WTC11 (cell line): Measurements from ENCODE around the gene HNRNPA0. TPM values are rescaled to one million over a fixed set of nuclear protein-coding genes. Genes with fewer than 3 reads are reported as not detected.

Source experiments
- ATAC-seq: fragments of 200-7000 bp; cut with Tn5 transposase; 2 replicates; pipeline ENCODE4 v1.10.0; 2021; ENCODE audit warnings: mild to moderate bottlenecking, moderate library complexity
- CTCF ChIA-PET: fragments of 300-600 bp; sonication (Branson Sonifier 250); formaldehyde crosslinking; loops from one replicate; lab custom pipeline; 2021; ENCODE audit warnings: antibody characterized with exemption; lab: Charles Lee
- POLR2A ChIA-PET: fragments of 350-600 bp; sonication (Branson Sonifier 250); formaldehyde crosslinking; loops from one replicate; lab custom pipeline; 2021; ENCODE audit warnings: antibody characterized with exemption; lab: Charles Lee
- DNase-seq: peaks from one replicate; pipeline ENCODE4 v3.0.0; 2021; ENCODE audit warnings: low spot score
- H3K27ac Mint-ChIP-seq: 2 replicates; pipeline ENCODE4 v1.8.0; 2021; ENCODE audit warnings: mixed read lengths
- H3K27me3 Mint-ChIP-seq: 2 replicates; pipeline ENCODE4 v1.8.0; 2021; ENCODE audit warnings: low read depth, mild to moderate bottlenecking, moderate library complexity, mixed read lengths
- H3K36me3 Mint-ChIP-seq: 2 replicates; pipeline ENCODE4 v1.8.0; 2021; ENCODE audit warnings: mixed read lengths
- H3K4me1 Mint-ChIP-seq: 2 replicates; pipeline ENCODE4 v1.8.0; 2022; ENCODE audit warnings: mixed read lengths
- H3K4me3 Mint-ChIP-seq: 2 replicates; pipeline ENCODE4 v1.8.0; 2021; ENCODE audit warnings: mild to moderate bottlenecking, moderate library complexity, mixed read lengths
- H3K9me3 Mint-ChIP-seq: 2 replicates; pipeline ENCODE4 v1.8.0; 2021; ENCODE audit warnings: mixed read lengths
- AR ChIP-seq: fragments of 250-450 bp; sonication (Bioruptor Pico); IDR thresholded peaks from 2 replicates; pipeline ENCODE4 v1.9.0; 2021; ENCODE audit warnings: mild to moderate bottlenecking
- CREB1 ChIP-seq: sonication (generic); formaldehyde crosslinking; IDR thresholded peaks from 2 replicates; pipeline ENCODE4 v1.8.0; 2023; ENCODE audit warnings: mild to moderate bottlenecking, missing genetic modification reagents
- CREM ChIP-seq: sonication (generic); formaldehyde crosslinking; IDR thresholded peaks from 2 replicates; pipeline ENCODE4 v1.8.1; 2022; ENCODE audit warnings: mild to moderate bottlenecking, missing genetic modification reagents, moderate library complexity
- CTCF ChIP-seq: fragments of 200-600 bp; IDR thresholded peaks from 2 replicates; pipeline ENCODE4 v1.8.0; 2022; ENCODE audit warnings: antibody characterized with exemption
- GRHL2 ChIP-seq: fragments of 250-450 bp; sonication (Bioruptor Pico); IDR thresholded peaks from 2 replicates; pipeline ENCODE4 v1.8.0; 2022; ENCODE audit warnings: mild to moderate bottlenecking, moderate library complexity; ENCODE audit not compliant: insufficient replicate concordance, severe bottlenecking
- GTF2I ChIP-seq: fragments of 250-450 bp; sonication (Bioruptor Pico); conservative IDR thresholded peaks from 2 replicates; pipeline ENCODE4 v1.4.0; 2021; ENCODE audit warnings: mild to moderate bottlenecking
- IRF1 ChIP-seq: sonication (generic); formaldehyde crosslinking; IDR thresholded peaks from 2 replicates; pipeline ENCODE4 v1.8.0; 2023; ENCODE audit warnings: missing genetic modification reagents
- NR3C1 ChIP-seq: sonication (generic); formaldehyde crosslinking; conservative IDR thresholded peaks from 2 replicates; pipeline ENCODE4 v1.8.1; 2023; ENCODE audit warnings: low read depth, mild to moderate bottlenecking, missing genetic modification reagents
- SMAD3 ChIP-seq: sonication (generic); formaldehyde crosslinking; IDR thresholded peaks from 2 replicates; pipeline ENCODE4 v1.8.0; 2022; ENCODE audit warnings: missing genetic modification reagents, mild to moderate bottlenecking, borderline replicate concordance
- SOX15 ChIP-seq: fragments of 250-450 bp; sonication (Bioruptor Pico); IDR thresholded peaks from 2 replicates; pipeline ENCODE4 v1.9.0; 2021; ENCODE audit warnings: mild to moderate bottlenecking
- TCF7 ChIP-seq: sonication (generic); formaldehyde crosslinking; IDR thresholded peaks from 2 replicates; pipeline ENCODE4 v1.8.0; 2022; ENCODE audit warnings: mild to moderate bottlenecking, low read depth, missing genetic modification reagents, moderate library complexity
- ZBTB21 ChIP-seq: sonication (generic); formaldehyde crosslinking; IDR thresholded peaks from 2 replicates; pipeline ENCODE4 v1.8.1; 2023; ENCODE audit warnings: mild to moderate bottlenecking, missing genetic modification reagents, borderline replicate concordance
- ZMAT4 ChIP-seq: fragments of 250-450 bp; sonication (Bioruptor Pico); IDR thresholded peaks from 2 replicates; pipeline ENCODE4 v1.9.0; 2021; ENCODE audit warnings: mild to moderate bottlenecking
- ZNF219 ChIP-seq: sonication (generic); formaldehyde crosslinking; IDR thresholded peaks from 2 replicates; pipeline ENCODE4 v1.8.0; 2023; ENCODE audit warnings: missing genetic modification reagents, mild to moderate bottlenecking, borderline replicate concordance
- ZNF317 ChIP-seq: sonication (generic); formaldehyde crosslinking; IDR thresholded peaks from 2 replicates; pipeline ENCODE4 v1.8.1; 2023; ENCODE audit warnings: low read depth, mild to moderate bottlenecking, moderate library complexity, missing genetic modification reagents, borderline replicate concordance
- ZNF396 ChIP-seq: fragments of 250-450 bp; sonication (Bioruptor Pico); IDR thresholded peaks from 2 replicates; pipeline ENCODE4 v1.8.0; 2021; ENCODE audit warnings: mild to moderate bottlenecking, moderate library complexity, borderline replicate concordance
- total RNA-seq: library from RNA; stranded (reverse); gene quantifications from 3 replicates; pipeline ENCODE4 v1.2.3, GENCODE V29; 2021
- TF ChIP-seq, protein P1 (sequence below): sonication (generic); formaldehyde crosslinking; IDR thresholded peaks from 2 replicates; pipeline ENCODE4 v1.8.1; 2023; ENCODE audit warnings: mild to moderate bottlenecking, missing genetic modification reagents, moderate library complexity
- TF ChIP-seq, protein P2 (sequence below): sonication (generic); formaldehyde crosslinking; IDR thresholded peaks from 2 replicates; pipeline ENCODE4 v1.8.0; 2022; ENCODE audit warnings: mild to moderate bottlenecking, missing genetic modification reagents
- TF ChIP-seq, protein P3 (sequence below): sonication (generic); formaldehyde crosslinking; IDR thresholded peaks from 2 replicates; pipeline ENCODE4 v1.8.0; 2023; ENCODE audit warnings: missing genetic modification reagents, mild to moderate bottlenecking, borderline replicate concordance

HNRNPA0 gene
- total RNA-seq, 1 experiment from 2014 or later: 66.6 TPM

DNA sequence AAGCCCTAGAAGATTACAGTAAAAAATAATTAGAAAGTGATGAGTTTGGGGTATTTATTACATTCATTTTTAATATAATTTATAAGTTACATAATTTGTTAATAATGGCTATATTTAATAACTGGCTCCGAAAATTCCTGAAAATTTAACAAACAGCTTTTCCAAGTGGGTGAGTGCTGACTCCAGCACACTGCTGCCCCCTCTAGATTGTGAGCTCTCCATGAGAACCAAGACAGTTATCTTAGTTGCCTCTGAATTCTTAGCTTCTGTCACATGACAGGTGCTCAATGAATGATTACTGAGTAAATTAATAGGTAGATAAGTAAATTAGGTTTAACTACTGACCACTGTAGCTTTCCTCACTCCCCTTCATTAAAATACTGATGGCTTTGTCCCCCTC, 26.1 kb downstream of the HNRNPA0 start:
- H3K27ac Mint-ChIP-seq: no peak overlapping the region
- no peaks in the 10 kb centered on the region for H3K36me3 Mint-ChIP-seq
- peak; percentile 32; the same call in 1 of the 2 replicates for ATAC-seq
- CTCF ChIA-PET: interaction anchor here (0.6 to 1.8 kb wide), 5 partner anchors 10 to 98 kb away, joined by 3 to 22 read pairs (median 12); no protein-coding TSS in a partner anchor
- TF ChIP-seq, protein P1, sequence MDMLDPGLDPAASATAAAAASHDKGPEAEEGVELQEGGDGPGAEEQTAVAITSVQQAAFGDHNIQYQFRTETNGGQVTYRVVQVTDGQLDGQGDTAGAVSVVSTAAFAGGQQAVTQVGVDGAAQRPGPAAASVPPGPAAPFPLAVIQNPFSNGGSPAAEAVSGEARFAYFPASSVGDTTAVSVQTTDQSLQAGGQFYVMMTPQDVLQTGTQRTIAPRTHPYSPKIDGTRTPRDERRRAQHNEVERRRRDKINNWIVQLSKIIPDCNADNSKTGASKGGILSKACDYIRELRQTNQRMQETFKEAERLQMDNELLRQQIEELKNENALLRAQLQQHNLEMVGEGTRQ (CRISPR knock-in tag): 0 out of 2 replicates have a peak, but pooled peaks have one; percentile 11
- TF ChIP-seq SMAD3 (CRISPR knock-in tag): no peak
- TF ChIP-seq, all 79 proteins: peak for 1
- H3K27me3 Mint-ChIP-seq: no peaks in the 10 kb centered on the region
- no peak for DNase-seq
- H3K4me3 Mint-ChIP-seq: no peak overlapping the region
- POLR2A ChIA-PET: interaction anchor here (0.5 kb wide), 1 partner anchor 87 kb away, joined by 3 read pairs; no protein-coding TSS in a partner anchor
- no peaks in the 10 kb centered on the region for H3K9me3 Mint-ChIP-seq
- no peaks in the 10 kb centered on the region; the same call in 1 of the 2 replicates for H3K4me1 Mint-ChIP-seq

DNA sequence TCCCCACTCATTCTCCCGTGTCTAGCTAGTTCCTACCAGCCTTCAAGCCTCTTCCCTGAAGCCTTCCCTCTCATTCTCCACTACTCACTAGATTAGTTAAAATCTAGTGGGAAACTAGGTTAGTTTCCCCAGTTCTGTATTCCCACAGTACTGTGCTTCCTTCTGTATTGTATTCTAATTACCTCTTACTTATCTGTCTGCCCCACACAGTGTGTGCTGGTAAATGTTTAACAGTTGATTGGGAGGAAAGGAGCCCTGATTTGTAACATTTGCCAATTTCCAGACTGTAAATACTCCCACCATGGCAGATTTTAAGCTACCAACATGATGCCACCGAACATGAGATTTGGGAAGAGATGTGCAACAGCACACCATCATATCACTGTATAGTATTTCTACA, 26.5 kb downstream of the HNRNPA0 start:
- CTCF ChIA-PET: interaction anchor here (1.6 to 1.8 kb wide), 3 partner anchors 15 to 97 kb away, joined by 12 to 22 read pairs (median 18); no protein-coding TSS in a partner anchor
- no peak overlapping the region for H3K27ac Mint-ChIP-seq
- H3K27me3 Mint-ChIP-seq: no peaks in the 10 kb centered on the region
- H3K36me3 Mint-ChIP-seq: no peaks in the 10 kb centered on the region
- POLR2A ChIA-PET: no interaction called here
- DNase-seq: no peak
- H3K4me3 Mint-ChIP-seq: no peak overlapping the region
- ATAC-seq: no peak
- H3K4me1 Mint-ChIP-seq: no peaks in the 10 kb centered on the region
- H3K9me3 Mint-ChIP-seq: no peaks in the 10 kb centered on the region
- TF ChIP-seq ZBTB21 (CRISPR knock-in tag) (no peak), ZNF219 (CRISPR knock-in tag) (no peak), CREB1 (no peak), CREM (CRISPR knock-in tag) (no peak), AR (CRISPR knock-in tag) (no peak), IRF1 (CRISPR knock-in tag) (no peak), NR3C1 (CRISPR knock-in tag) (no peak), CTCF (no peak), SMAD3 (CRISPR knock-in tag) (no peak), TCF7 (CRISPR knock-in tag) (no peak), ZMAT4 (CRISPR knock-in tag) (no peak), GRHL2 (CRISPR knock-in tag) (no peak), ZNF317 (CRISPR knock-in tag) (no peak), SOX15 (CRISPR knock-in tag) (no peak), GTF2I (CRISPR knock-in tag) (no peak), ZNF396 (no peak)
- TF ChIP-seq, protein P2, sequence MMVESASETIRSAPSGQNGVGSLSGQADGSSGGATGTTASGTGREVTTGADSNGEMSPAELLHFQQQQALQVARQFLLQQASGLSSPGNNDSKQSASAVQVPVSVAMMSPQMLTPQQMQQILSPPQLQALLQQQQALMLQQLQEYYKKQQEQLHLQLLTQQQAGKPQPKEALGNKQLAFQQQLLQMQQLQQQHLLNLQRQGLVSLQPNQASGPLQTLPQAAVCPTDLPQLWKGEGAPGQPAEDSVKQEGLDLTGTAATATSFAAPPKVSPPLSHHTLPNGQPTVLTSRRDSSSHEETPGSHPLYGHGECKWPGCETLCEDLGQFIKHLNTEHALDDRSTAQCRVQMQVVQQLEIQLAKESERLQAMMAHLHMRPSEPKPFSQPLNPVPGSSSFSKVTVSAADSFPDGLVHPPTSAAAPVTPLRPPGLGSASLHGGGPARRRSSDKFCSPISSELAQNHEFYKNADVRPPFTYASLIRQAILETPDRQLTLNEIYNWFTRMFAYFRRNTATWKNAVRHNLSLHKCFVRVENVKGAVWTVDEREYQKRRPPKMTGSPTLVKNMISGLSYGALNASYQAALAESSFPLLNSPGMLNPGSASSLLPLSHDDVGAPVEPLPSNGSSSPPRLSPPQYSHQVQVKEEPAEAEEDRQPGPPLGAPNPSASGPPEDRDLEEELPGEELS (CRISPR knock-in tag): no peak
- TF ChIP-seq, protein P3, sequence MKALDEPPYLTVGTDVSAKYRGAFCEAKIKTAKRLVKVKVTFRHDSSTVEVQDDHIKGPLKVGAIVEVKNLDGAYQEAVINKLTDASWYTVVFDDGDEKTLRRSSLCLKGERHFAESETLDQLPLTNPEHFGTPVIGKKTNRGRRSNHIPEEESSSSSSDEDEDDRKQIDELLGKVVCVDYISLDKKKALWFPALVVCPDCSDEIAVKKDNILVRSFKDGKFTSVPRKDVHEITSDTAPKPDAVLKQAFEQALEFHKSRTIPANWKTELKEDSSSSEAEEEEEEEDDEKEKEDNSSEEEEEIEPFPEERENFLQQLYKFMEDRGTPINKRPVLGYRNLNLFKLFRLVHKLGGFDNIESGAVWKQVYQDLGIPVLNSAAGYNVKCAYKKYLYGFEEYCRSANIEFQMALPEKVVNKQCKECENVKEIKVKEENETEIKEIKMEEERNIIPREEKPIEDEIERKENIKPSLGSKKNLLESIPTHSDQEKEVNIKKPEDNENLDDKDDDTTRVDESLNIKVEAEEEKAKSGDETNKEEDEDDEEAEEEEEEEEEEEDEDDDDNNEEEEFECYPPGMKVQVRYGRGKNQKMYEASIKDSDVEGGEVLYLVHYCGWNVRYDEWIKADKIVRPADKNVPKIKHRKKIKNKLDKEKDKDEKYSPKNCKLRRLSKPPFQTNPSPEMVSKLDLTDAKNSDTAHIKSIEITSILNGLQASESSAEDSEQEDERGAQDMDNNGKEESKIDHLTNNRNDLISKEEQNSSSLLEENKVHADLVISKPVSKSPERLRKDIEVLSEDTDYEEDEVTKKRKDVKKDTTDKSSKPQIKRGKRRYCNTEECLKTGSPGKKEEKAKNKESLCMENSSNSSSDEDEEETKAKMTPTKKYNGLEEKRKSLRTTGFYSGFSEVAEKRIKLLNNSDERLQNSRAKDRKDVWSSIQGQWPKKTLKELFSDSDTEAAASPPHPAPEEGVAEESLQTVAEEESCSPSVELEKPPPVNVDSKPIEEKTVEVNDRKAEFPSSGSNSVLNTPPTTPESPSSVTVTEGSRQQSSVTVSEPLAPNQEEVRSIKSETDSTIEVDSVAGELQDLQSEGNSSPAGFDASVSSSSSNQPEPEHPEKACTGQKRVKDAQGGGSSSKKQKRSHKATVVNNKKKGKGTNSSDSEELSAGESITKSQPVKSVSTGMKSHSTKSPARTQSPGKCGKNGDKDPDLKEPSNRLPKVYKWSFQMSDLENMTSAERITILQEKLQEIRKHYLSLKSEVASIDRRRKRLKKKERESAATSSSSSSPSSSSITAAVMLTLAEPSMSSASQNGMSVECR: no peak
